Lower leg skin (tissue), 4 donors: ENCODE data around the gene NUBP2. TPM values are rescaled to one million over a fixed set of nuclear protein-coding genes. Genes with fewer than 3 reads are reported as not detected.

Source experiments
- DNase-seq, 2 donors: peaks; one replicate each; pipeline ENCODE4 v3.0.0-alpha.2; 2019; ENCODE audit warnings: low spot score in 2 of 2
- H3K4me3 ChIP-seq: fragments of 200-600 bp; sonication (generic); 2 replicates; pipeline ENCODE4 v1.5.1; 2017; ENCODE audit warnings: mild to moderate bottlenecking, low read depth; ENCODE audit not compliant: poor library complexity, severe bottlenecking
- POLR2A ChIP-seq, 2 donors: fragments of 450-650 bp; IDR thresholded peaks; one replicate each; pipeline ENCODE4 v1.6.1; 2016 to 2017; ENCODE audit warnings: antibody characterized with exemption in 2 of 2, mild to moderate bottlenecking in 1 of 2, moderate library complexity in 1 of 2
- WGBS, 2 donors: methylation state at CpG; one replicate each; pipeline ENCODE4 v1.1.5; 2018; 5-methylcytosine and 5-hydroxymethylcytosine counted together
- intact Hi-C: fragments of 100-400 bp; cut with DNase I; formaldehyde crosslinking; loops from one replicate; pipeline ENCODE4 v1.15.0; 2023; ENCODE audit warnings: low total_unique reads
- total RNA-seq, 4 donors: library from RNA; depleted of rRNA; stranded (reverse); fragments of >200 nt; gene quantifications; one replicate each; pipeline ENCODE4 v1.1.0, GENCODE V29; 2016
- TF ChIP-seq, protein P1 (sequence below), 3 donors: fragments of 450-650 bp; IDR thresholded peaks; one replicate each; pipeline ENCODE4 v1.5.1; 2016; ENCODE audit warnings: antibody characterized with exemption in 3 of 3, mild to moderate bottlenecking in 3 of 3, moderate library complexity in 2 of 3

Gene NUBP2
- total RNA-seq, 4 donors from 2014 or later = 79.7 to 108 (median 91.3) TPM

DNA sequence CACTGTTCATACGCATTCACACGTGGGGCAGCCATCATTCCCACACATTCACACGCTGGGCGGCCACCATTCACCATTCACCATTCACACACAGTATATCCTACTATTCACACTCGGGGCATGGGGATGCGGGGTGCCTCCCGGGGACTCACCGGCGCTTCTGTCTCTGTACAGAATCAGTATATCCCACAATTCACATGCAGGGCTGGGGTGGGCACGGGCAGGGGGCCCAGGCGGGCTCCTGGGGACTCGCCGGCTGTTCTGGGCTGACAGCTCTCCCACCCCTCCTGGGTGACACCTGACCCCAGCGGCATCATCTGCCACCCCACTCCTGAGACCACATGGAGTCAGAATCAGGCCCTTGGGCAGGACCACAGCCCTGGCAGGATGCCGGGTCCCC is 21.0 kb upstream of the NUBP2 start:
- DNase-seq = no peak
- H3K4me3 ChIP-seq = no peak overlapping the region
- TF ChIP-seq, protein P1, sequence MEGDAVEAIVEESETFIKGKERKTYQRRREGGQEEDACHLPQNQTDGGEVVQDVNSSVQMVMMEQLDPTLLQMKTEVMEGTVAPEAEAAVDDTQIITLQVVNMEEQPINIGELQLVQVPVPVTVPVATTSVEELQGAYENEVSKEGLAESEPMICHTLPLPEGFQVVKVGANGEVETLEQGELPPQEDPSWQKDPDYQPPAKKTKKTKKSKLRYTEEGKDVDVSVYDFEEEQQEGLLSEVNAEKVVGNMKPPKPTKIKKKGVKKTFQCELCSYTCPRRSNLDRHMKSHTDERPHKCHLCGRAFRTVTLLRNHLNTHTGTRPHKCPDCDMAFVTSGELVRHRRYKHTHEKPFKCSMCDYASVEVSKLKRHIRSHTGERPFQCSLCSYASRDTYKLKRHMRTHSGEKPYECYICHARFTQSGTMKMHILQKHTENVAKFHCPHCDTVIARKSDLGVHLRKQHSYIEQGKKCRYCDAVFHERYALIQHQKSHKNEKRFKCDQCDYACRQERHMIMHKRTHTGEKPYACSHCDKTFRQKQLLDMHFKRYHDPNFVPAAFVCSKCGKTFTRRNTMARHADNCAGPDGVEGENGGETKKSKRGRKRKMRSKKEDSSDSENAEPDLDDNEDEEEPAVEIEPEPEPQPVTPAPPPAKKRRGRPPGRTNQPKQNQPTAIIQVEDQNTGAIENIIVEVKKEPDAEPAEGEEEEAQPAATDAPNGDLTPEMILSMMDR (IDR thresholded peaks at IDR 0.05) = no peak
- no peak for TF ChIP-seq POLR2A (IDR thresholded peaks at IDR 0.05)
- intact Hi-C loops = no loop called here
- WGBS, 2 donors = 92 to 97% methylated on average over 14 to 15 of the region's 15 CpGs

DNA sequence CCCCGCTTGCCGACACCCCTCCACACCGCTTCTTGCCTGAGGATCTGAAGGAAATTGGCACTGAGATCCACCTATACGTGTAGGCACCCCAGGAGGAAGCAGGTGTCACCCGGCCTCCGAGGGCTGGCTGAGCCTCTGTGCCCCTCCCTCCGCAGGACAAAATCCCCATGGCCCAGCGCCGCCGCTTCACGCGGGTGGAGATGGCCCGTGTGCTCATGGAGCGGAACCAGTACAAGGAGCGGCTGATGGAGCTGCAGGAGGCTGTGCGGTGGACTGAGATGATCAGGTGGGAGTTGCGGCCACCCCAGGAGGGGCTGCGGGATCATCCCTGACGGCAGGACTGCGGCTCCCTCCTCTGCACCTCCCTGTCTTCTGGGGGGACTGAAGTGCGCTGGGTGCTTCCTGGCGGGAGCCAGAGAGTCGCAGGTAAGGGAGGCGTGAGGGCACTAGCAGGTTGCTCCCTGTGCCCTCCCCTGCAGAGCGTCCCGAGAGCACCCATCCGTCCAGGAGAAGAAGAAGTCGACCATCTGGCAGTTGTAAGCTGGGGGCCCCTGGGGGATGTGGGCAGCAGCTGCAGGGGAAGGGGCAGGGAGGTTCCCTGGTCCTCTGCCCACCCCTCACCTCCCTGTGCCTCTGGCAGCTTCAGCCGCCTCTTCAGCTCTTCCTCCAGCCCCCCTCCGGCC is 20.4 kb upstream of the NUBP2 start:
- WGBS, 2 donors = 87 to 89% methylated on average over 23 to 29 of the region's 30 CpGs
- intact Hi-C loops = no loop called here
- DNase-seq = no peak
- TF ChIP-seq POLR2A (IDR thresholded peaks at IDR 0.05) = no peak
- TF ChIP-seq, protein P1 (IDR thresholded peaks at IDR 0.05) = no peak
- no peak overlapping the region for H3K4me3 ChIP-seq

DNA sequence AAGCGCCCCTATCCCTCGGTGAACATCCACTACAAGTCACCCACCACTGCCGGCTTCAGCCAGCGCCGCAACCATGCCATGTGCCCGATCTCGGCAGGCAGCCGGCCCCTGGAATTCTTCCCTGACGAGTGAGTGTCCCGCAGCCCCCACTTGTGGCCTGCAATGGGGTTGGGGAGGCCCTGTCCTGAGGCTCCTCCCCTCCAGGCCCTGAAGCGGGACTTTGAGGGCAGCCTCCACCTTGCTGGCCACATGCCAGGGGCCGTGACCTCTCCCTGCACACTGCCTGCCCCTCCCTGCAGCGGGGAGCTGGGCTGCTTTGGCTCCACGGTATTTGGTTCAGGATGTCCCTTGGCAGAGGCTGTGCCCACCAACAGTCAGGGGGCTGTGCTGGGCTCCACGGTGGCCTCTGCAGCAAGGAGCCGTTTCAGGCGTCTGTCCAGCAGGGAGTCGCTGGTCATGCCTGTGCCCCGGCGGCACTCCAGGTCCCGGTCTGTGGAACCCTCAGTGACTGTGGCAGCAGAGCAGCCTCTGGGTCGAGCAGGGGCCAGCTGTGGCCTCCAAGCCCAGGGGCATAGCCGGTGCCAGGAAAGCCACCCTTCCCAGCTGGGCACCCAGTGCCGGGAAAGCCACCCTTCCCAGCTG is 19.8 kb upstream of the NUBP2 start:
- WGBS, 2 donors = 83 to 95% methylated on average over 19 to 24 of the region's 24 CpGs
- H3K4me3 ChIP-seq = no peak overlapping the region
- TF ChIP-seq, protein P1 (IDR thresholded peaks at IDR 0.05) = no peak
- TF ChIP-seq POLR2A (IDR thresholded peaks at IDR 0.05) = no peak
- no peak for DNase-seq
- intact Hi-C loops = no loop called here

DNA sequence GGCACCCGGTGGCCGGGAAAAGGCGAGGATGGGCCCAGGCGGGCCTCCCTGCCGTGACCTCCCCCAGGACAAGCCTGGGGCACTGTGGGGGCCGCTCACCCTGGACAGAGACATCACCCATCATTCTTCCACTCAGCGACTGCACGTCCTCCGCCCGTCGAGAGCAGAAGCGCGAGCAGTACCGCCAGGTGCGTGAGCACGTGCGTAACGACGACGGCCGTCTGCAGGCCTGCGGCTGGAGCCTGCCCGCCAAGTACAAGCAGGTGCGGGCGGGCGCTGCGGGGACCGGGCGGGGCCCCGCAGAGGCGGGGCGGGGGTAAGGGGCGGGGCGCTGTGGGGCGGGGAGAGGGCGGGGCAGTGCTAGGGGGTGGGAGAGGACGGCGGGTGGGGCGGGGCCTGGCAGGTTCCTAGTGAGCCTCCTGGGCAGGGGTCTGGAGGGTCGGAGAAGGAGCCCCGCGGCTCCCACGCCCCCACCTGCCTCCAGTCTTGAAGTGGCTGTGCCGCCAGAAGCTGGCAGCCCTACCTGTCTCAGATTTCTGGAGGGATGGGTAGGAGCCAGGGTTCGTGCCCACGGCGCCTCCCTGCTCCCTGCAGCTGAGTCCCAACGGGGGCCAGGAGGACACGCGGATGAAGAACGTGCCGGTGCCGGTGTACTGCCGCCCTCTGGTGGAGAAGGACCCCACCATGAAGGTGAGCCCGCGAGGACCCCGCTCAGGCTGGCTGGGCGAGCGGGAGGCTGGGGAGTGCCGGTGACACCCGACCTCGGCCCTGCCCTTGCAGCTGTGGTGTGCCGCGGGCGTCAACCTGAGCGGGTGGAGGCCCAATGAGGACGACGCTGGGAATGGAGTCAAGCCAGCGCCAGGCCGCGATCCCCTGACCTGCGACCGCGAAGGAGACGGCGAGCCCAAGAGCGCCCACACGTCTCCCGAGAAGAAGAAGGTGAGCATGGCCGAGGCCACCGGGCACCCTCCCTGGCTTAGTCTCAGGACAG is 18.9 kb upstream of the NUBP2 start:
- WGBS, 2 donors = 73% methylated on average over 49 to 78 of the region's 81 CpGs
- DNase-seq = no peak
- no peak overlapping the region for H3K4me3 ChIP-seq
- TF ChIP-seq POLR2A (IDR thresholded peaks at IDR 0.05) = no peak
- TF ChIP-seq, protein P1 (IDR thresholded peaks at IDR 0.05) = no peak
- intact Hi-C loops = no loop called here

DNA sequence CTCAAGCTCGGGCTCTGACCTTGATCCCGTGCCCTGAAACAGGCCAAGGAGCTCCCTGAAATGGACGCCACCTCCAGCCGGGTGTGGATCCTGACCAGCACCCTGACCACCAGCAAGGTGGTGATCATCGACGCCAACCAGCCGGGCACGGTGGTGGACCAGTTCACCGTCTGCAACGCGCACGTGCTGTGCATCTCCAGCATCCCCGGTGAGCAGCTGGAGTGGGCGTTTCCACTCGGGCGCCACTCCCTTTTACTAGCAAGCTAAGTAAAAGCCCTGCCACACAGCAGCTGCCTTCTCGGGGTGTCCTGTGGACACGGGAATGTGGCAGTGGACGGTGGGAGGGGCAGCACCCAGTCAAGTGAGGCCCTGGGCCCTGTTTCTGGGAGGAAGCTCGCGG is 17.8 kb upstream of the NUBP2 start:
- WGBS, 2 donors = 87 to 89% methylated on average over 15 to 17 of the region's 21 CpGs
- intact Hi-C loops = no loop called here
- TF ChIP-seq, protein P1 (IDR thresholded peaks at IDR 0.05) = no peak
- TF ChIP-seq POLR2A (IDR thresholded peaks at IDR 0.05) = no peak
- H3K4me3 ChIP-seq = no peak overlapping the region
- no peak for DNase-seq
